Left cardiac atrium (tissue), 4 donors: ENCODE measurements around the gene NELFB. TPM values are rescaled to one million over a fixed set of nuclear protein-coding genes. Genes with fewer than 3 reads are reported as not detected.
A peak's percentile ranks its signal among the peaks of the same experiment; 100 is the strongest.

Experiments used
- ATAC-seq, 2 donors: fragments of 200-7000 bp; cut with Tn5 transposase; one replicate each; pipeline ENCODE4 v1.9.1; 2020; ENCODE audit warnings: mild to moderate bottlenecking in 2 of 2, moderate library complexity in 2 of 2
- DNase-seq: peaks from one replicate; pipeline ENCODE4 v3.0.0-alpha.2; 2020
- intact Hi-C, 2 donors: fragments of 100-400 bp; cut with DNase I; formaldehyde crosslinking; loops; one replicate each; pipeline versions ENCODE4 v1.14.1 to v1.15.1; 2022 to 2023
- total RNA-seq, 2 donors: library from RNA; stranded (reverse); fragmentation: NEBNext Ultra II Directional; extraction: Animal tissue kit (Norgen Biotek cat#: 25700); gene quantifications; one replicate each; pipeline ENCODE4 v1.2.1, GENCODE V29; 2021
- donor health status: DM: no; HTN: yes; CAD: no.
- donor health status: DM: no; HTN: yes; CAD: no; lungs with severe emphysema.
- donor health status: DM: yes; HTN: yes; CAD: no.
- donor health status: Dilated cardiomyopathy.

Gene NELFB
- total RNA-seq, 2 donors from 2014 or later = 35.1 to 38.1 TPM

- DNase-seq (no peak), ATAC-seq (peak; percentile 4 to 12)
- intact Hi-C loops = no loop called here
Measured at GRCh38 chr9:137222190-137223077, 32.7 kb upstream of the NELFB start, which contains the start of gene RNF208. Gene RNF208, minus strand, starts transcription at chr9:137222240. Its CDS starts 1,028 bp downstream, at chr9:137221212.

GRCh38 chr9:137223078-137223970 is 31.8 kb upstream of the NELFB start:
- intact Hi-C loops = no loop called here
- peak; percentile 99 for DNase-seq
- ATAC-seq = peak; percentile 93 to 95

DNA sequence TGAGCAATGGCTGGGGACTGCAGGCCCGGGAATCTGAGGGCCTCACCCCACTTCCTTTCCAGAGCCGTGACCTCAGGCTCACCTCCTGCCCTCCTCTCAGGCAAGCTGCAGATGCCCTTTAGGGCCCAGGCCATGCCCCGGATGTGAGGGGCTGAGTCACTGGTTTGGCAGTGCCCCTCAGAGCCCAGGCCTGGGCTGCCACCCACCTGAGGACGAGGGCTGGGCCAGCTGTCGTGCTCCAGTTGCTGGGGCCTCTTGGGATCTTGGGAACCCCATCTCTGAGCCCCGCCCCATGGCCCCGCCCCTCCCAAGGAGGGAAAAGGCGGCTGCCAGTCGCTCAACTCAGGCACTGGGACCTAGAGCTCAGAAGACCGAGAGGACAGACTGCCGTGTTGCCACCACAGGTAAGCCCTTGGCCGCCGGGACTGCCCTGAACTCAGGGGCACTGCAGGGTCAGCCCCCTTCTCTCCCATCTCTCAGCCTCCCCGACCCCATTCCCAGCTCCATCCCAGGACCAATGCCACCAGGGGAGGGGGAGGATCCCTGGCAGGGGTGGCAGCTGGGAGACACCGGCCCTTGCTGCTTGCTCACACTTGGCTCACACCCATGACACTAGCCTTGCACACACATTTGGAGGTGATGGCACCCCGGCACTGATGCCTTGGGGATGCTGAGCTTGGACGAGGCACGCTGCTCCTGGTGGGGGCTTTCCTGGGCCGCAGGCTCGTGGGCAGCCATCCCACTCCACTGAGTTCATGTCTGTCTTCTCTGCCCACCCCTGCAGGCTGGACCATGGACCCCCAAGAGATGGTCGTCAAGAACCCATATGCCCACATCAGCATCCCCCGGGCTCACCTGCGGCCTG is 30.1 kb upstream of the NELFB start, which contains the start of gene CYSRT1:
CYSRT1 (plus strand) TSS at position 345 of the 865 bp plus-strand sequence; CDS start at position 793, 448 bp downstream.
- intact Hi-C loops = loop anchor here in 1 of 2 donors (5.0 kb wide), 1 partner anchor 103 kb away; no protein-coding TSS in a partner anchor
- DNase-seq = no peak

DNA sequence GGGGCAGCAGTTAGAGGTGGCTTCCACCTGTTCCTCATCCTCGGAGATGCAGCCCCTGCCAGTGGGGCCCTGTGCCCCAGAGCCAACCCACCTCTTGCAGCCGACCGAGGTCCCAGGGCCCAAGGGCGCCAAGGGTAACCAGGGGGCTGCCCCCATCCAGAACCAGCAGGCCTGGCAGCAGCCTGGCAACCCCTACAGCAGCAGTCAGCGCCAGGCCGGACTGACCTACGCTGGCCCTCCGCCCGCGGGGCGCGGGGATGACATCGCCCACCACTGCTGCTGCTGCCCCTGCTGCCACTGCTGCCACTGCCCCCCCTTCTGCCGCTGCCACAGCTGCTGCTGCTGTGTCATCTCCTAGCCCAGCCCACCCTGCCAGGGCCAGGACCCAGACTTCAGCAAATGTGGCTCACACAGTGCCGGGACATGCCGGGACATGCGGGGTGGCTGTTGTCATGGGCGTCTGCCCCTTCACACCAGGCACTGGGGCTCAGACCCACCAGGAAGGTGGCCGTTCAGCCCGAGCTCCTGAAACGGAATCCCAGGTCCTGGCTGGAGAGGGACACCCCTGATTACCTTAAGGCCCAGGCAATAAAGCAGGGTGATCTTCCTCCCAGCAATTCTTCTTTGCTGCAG is 29.3 kb upstream of the NELFB start:
- ATAC-seq (no peak), DNase-seq (no peak)
- intact Hi-C loops = loop anchor here in 1 of 2 donors (5.0 kb wide), 1 partner anchor 104 kb away; no protein-coding TSS in a partner anchor

More for the DNA sequence above, 30.1 kb upstream of the NELFB start, which contains the start of gene CYSRT1:
- no peak for ATAC-seq

DNA sequence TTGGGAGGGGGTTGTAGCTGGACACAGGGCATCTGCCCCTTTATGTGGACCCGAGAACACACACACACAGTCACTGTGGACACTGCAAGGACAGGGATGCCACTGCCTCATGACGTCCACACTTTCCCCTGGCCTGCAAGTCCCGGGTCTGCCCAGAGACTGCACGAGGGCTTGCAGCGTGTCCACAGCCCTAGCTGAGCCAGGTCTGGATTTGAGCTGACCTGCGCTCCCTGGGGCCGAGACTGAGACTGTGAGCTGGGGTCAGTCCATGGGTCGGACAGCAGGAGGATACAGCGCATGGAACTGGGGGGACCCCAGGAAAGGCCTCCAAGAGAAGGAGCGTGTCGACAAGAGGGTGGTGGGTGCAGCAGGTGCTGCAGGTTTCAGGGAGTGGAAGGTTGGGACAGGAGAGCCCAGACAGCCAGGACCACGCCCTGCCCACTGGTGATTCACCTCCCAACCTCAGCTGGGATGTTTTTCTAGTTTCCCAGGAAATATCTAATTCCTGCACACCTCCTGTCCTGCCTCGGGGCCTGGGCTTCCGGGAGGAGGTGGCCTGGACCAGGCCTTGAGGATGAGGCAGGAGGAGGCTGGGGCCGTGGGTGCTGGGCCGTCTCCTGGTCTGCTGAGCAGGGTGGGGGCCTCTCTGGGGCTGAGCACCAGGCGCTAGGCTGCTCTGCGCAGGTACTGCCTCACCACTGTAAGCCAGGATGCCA is 28.6 kb upstream of the NELFB start:
- intact Hi-C loops = loop anchor here in 1 of 2 donors (5.0 kb wide), 1 partner anchor 104 kb away; no protein-coding TSS in a partner anchor
- DNase-seq (no peak), ATAC-seq (no peak)

DNA sequence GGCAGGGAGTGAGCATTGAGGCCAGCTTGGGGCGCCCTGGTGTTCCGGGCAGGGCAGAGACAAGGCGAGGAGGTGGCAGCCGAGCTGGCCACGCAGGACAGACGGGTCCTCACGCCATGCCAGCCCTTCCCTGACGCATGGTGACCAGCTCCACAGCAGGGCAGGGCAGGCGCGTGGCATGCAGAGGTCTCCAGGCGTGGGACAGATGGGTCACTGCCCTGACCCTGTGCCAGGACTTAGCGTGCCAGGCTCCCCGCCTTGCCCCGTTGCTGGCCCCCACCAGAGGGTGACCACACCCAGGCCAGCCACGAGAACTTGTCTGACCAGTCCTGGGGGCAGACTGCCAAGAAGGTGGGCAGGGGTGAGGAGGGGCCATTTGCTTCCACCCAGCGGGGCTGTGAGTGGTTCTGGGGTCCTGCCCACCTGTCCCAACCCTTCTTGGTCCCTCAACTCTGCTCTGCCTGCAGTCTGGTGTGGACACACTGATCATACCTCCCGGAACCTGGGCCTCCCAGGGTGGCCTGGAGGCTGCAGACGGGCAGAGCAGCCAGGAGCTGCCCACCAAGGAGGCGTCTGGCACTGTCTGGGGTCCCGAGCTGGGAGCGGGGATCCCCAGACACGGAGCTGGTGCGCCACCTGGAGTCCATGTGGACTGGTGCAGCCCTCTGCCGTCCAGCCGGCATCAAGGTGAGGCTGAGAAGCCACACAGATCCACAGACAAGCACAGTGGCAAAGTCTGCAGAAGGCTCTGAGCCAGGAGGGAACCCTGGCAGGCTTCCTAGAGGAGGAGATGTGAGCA is 27.9 kb upstream of the NELFB start, which contains the start of gene RNF224:
RNF224 (plus strand) TSS at position 449 of the 799 bp plus-strand sequence. CDS start 834 bp downstream, outside the sequence.
- intact Hi-C loops = loop anchor here in 1 of 2 donors (5.0 kb wide), 1 partner anchor 105 kb away; no protein-coding TSS in a partner anchor
- DNase-seq (peak; percentile 81), ATAC-seq (peak; percentile 14 to 44)

- intact Hi-C loops = loop anchor here in 1 of 2 donors (5.0 kb wide), 1 partner anchor 106 kb away; no protein-coding TSS in a partner anchor
- ATAC-seq = no peak
- DNase-seq = no peak
Measured at GRCh38 chr9:137227853-137228505, 27.1 kb upstream of the NELFB start.

GRCh38 chr9:137228506-137228967 is 26.6 kb upstream of the NELFB start:
- intact Hi-C loops = loop anchor here in 1 of 2 donors (5.0 kb wide), 1 partner anchor 106 kb away; no protein-coding TSS in a partner anchor
- DNase-seq (no peak), ATAC-seq (no peak)

- no peak for ATAC-seq
- intact Hi-C loops = loop anchor here in 1 of 2 donors (5.0 kb wide), 1 partner anchor 107 kb away; no protein-coding TSS in a partner anchor
- no peak for DNase-seq
Measured at GRCh38 chr9:137228968-137229896, 25.9 kb upstream of the NELFB start.

DNA sequence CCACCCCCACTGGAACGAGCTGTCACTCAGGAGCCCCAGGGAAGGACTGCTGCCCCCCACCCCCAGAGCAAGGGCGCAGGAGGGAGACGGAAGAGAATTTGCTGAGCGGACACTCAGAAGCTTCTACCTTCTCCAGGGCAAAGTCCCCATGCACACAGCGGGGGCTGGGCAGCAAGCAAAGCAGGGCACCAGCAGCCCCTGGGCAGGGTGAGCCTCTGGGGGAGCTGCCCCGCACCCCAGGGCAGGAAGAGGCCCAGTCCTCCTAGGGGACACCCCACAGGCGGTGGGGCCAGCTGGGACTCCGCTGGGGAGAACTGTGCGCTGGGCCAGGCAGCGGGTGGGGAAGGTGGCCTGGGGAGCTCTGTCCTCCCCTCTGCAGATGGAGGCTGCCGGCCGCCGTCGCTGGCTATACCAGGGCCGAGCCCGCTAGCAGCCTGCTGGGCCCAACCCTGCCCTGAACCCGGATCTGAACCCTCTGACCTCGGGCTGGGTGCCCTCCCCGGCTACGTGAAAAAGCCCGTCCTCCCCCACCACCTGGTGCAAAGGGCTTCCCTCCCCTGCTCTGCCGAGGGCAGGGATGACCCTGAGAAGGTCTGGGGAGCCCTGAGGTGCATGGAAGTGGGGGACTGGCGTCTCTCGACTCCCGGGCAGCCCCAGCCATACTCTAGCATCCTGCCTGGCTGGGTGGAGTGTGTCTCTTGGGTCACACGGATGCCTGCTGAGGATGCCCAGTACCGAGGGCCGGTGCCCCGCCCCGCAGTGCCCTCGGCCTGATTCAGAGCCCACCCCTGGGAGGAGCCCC is 25.0 kb upstream of the NELFB start:
- no peak for ATAC-seq
- intact Hi-C loops = loop anchor here (5.0 kb wide), 1 partner anchor 108 kb away; no protein-coding TSS in a partner anchor
- DNase-seq = no peak

DNA sequence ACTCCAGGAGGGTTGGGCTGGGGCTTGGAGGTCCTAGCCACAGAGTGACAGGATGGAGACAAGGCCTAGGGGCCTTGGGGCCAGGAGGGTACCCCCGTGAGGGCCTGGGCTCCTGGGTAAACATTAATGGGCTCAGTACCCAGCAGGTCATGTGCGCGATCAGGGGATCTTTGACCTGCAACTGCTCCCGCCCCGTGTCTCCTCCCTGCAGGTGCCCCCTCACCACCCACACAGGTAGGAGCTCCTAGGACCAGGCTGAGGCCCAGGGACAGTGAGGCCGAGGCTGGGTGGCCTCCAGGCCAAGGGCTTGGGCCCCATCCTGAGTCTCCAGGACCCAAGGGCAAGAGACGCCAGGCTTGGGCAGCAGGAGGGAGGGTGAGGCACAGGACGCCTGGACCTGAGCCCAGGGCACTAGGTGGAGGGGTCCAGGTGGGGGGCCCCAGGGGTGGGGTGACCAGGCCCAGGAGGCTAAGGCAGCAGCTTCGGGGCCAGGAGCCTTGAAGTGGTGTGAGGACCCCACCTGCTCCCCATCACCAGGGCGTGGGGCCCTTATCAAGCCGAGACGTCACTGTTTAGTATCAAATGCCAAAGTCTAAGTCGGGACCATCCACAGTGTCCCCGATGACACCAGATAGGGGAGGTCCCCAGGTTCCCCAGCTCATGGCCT is 24.3 kb upstream of the NELFB start, which contains the start of gene SLC34A3:
SLC34A3 (plus strand) TSS at position 197 of the 667 bp plus-strand sequence. CDS start 802 bp downstream, outside the sequence.
- ATAC-seq (no peak), DNase-seq (no peak)
- intact Hi-C loops = loop anchor here in 1 of 2 donors (5.0 kb wide), 1 partner anchor 109 kb away; no protein-coding TSS in a partner anchor

GRCh38 chr9:137231372-137232039 is 23.6 kb upstream of the NELFB start:
- ATAC-seq = no peak
- DNase-seq = no peak
- intact Hi-C loops = loop anchor here in 1 of 2 donors (5.0 kb wide), 1 partner anchor 109 kb away; no protein-coding TSS in a partner anchor
